Upper lobe of right lung (tissue), 1 donor: Measurements from ENCODE around the gene PLXNB1. TPM values are rescaled to one million over a fixed set of nuclear protein-coding genes. Genes with fewer than 3 reads are reported as not detected.

ENCODE experiments used
- ATAC-seq: fragments of 200-7000 bp; cut with Tn5 transposase; one replicate; pipeline ENCODE4 v1.9.1; 2020; ENCODE audit warnings: mild to moderate bottlenecking, moderate library complexity
- DNase-seq: peaks from one replicate; pipeline ENCODE4 v3.0.0-alpha.2; 2020
- H3K27ac ChIP-seq: fragments of 200-600 bp; one replicate; pipeline ENCODE4 v1.8.0; 2022
- H3K27me3 ChIP-seq: fragments of 200-600 bp; one replicate; pipeline ENCODE4 v1.8.0; 2022; ENCODE audit warnings: mild to moderate bottlenecking
- H3K36me3 ChIP-seq: fragments of 200-600 bp; one replicate; pipeline ENCODE4 v1.8.0; 2022
- H3K4me1 ChIP-seq: fragments of 200-600 bp; one replicate; pipeline ENCODE4 v1.8.0; 2022
- H3K4me3 ChIP-seq: fragments of 200-600 bp; one replicate; pipeline ENCODE4 v1.8.0; 2022; ENCODE audit warnings: mild to moderate bottlenecking
- H3K9me3 ChIP-seq: fragments of 200-600 bp; one replicate; pipeline ENCODE4 v1.8.0; 2022
- CTCF ChIP-seq: fragments of 200-600 bp; IDR thresholded peaks from one replicate; pipeline ENCODE4 v1.8.0; 2022; ENCODE audit warnings: antibody characterized with exemption
- intact Hi-C: fragments of 100-400 bp; cut with DNase I; formaldehyde crosslinking; loops from one replicate; pipeline ENCODE4 v1.11.0; 2022
- total RNA-seq: library from RNA; stranded (reverse); fragmentation: NEBNext Ultra II Directional; extraction: Animal tissue kit (Norgen Biotek cat#: 25700); gene quantifications from one replicate; pipeline ENCODE4 v1.2.1, GENCODE V29; 2021
- donor health status: DM: no; HTN: yes; CAD: no; lungs with severe emphysema.

PLXNB1 gene
- total RNA-seq, 1 donor from 2014 or later, result 103 TPM

GRCh38 chr3:48470286-48470685, 40.4 kb upstream of the PLXNB1 start:
- ATAC-seq (no peak), DNase-seq (no peak)
- Histone ChIP-seq H3K36me3 (peaks cover 32% of the 10 kb centered on the region), H3K27me3 (no peaks in the 10 kb centered on the region), H3K4me3 (no peak overlapping the region), H3K4me1 (peaks cover 63% of the 10 kb centered on the region), H3K9me3 (no peaks in the 10 kb centered on the region), H3K27ac (peak overlapping the region; percentile 25)
- TF ChIP-seq CTCF, result no peak
- intact Hi-C loops, result no loop called here

- Histone ChIP-seq H3K27ac (peak overlapping the region; percentile 100), H3K36me3 (peaks cover 36% of the 10 kb centered on the region), H3K4me1 (peaks cover 70% of the 10 kb centered on the region), H3K4me3 (no peak overlapping the region), H3K9me3 (no peaks in the 10 kb centered on the region), H3K27me3 (no peaks in the 10 kb centered on the region)
- DNase-seq, result no peak
- intact Hi-C loops, result no loop called here
- TF ChIP-seq CTCF, result no peak
- ATAC-seq, result no peak
Observed at GRCh38 chr3:48469046-48469915, 39.4 kb upstream of the PLXNB1 start.

GRCh38 chr3:48468329-48468731, 38.4 kb upstream of the PLXNB1 start:
- no peak overlapping the region for H3K4me3 ChIP-seq

GRCh38 chr3:48467473-48468267, 37.8 kb upstream of the PLXNB1 start:
- Histone ChIP-seq H3K27me3 (no peaks in the 10 kb centered on the region), H3K36me3 (peaks cover 36% of the 10 kb centered on the region), H3K4me3 (peak overlapping the region; percentile 66), H3K9me3 (no peaks in the 10 kb centered on the region), H3K27ac (peak overlapping the region; percentile 100), H3K4me1 (peaks cover 63% of the 10 kb centered on the region)
- no peak for ATAC-seq
- intact Hi-C loops, result no loop called here
- DNase-seq, result no peak
- no peak for TF ChIP-seq CTCF

More at GRCh38 chr3:48468329-48468731, 38.4 kb upstream of the PLXNB1 start:
- no peaks in the 10 kb centered on the region for H3K27me3 ChIP-seq
- TF ChIP-seq CTCF, result no peak
- H3K36me3 ChIP-seq, result peaks cover 36% of the 10 kb centered on the region
- no peak for DNase-seq
- H3K27ac ChIP-seq, result peak overlapping the region; percentile 100
- intact Hi-C loops, result no loop called here
- H3K9me3 ChIP-seq, result no peaks in the 10 kb centered on the region
- no peak for ATAC-seq
- peaks cover 66% of the 10 kb centered on the region for H3K4me1 ChIP-seq

GRCh38 chr3:48467110-48467454, 37.2 kb upstream of the PLXNB1 start:
- H3K4me1 ChIP-seq, result peaks cover 62% of the 10 kb centered on the region
- H3K4me3 ChIP-seq, result peak overlapping the region; percentile 66

More at GRCh38 chr3:48467110-48467454, 37.2 kb upstream of the PLXNB1 start:
- DNase-seq (no peak), ATAC-seq (no peak)
- Histone ChIP-seq H3K27ac (peak overlapping the region; percentile 100), H3K9me3 (no peaks in the 10 kb centered on the region), H3K36me3 (peaks cover 36% of the 10 kb centered on the region), H3K27me3 (no peaks in the 10 kb centered on the region)
- intact Hi-C loops, result no loop called here
- TF ChIP-seq CTCF, result no peak
